Measurements from ENCODE around the gene DYRK1A.

DYRK1A gene

GRCh38 chr21:37463083-37463801, 96.7 kb downstream of the DYRK1A start:
- TF ChIP-seq GATA1 (IDR thresholded peaks at IDR 0.05; ENCODE audit: low read depth, low read length) (no peak), POLR2A (IDR thresholded peaks at IDR 0.05; ENCODE audit: low read length) (peak; percentile 26)
- DNase-seq: peak; percentile 85 to 86

GRCh38 chr21:37467082-37467481, 100.5 kb downstream of the DYRK1A start:
- TF ChIP-seq GATA1 (IDR thresholded peaks at IDR 0.05; ENCODE audit: low read depth, low read length) (no peak), POLR2A (IDR thresholded peaks at IDR 0.05; ENCODE audit: low read length) (no peak)
- DNase-seq: no peak

- no peak for DNase-seq
- TF ChIP-seq GATA1 (IDR thresholded peaks at IDR 0.05; ENCODE audit: low read depth, low read length) (no peak), POLR2A (IDR thresholded peaks at IDR 0.05; ENCODE audit: low read length) (no peak)
Measured at GRCh38 chr21:37468909-37469308, 102.3 kb downstream of the DYRK1A start.

DNA sequence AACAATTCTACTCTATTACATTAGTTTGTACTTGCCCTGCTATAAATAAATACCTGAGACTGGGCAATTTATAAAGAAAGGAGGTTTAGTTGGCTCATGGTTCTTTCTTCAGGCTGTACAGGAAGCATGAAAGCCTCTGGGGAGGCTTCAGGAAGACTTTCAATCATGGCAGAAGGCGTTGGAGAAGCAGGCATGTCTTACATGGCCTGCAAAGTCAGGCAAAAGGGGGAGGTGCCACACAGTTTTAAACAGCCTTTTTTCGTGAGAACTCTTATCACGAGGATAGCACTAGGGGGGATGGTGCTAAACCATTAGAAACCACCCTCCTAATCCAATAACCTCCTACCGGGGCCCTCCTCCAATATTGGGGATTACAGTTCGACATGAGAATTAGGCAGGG, 102.9 kb downstream of the DYRK1A start:
- no peak for TF ChIP-seq POLR2A (IDR thresholded peaks at IDR 0.05; ENCODE audit: low read length)
- no peak for TF ChIP-seq GATA1 (IDR thresholded peaks at IDR 0.05; ENCODE audit: low read depth, low read length)
- DNase-seq: no peak

DNA sequence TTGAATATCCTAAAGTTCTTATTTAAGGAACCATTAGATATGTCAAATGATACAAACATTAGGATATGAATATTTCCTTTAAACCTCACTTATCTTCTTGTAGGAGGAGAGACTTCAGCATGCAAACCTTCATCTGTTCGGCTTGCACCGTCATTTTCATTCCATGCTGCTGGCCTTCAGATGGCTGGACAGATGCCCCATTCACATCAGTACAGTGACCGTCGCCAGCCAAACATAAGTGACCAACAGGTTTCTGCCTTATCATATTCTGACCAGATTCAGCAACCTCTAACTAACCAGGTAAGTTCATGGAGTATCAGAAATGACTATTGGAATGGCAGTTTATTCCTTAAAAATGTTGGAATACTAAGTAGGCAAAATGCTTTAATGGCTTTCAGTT, 106.0 kb downstream of the DYRK1A start:
- TF ChIP-seq POLR2A (IDR thresholded peaks at IDR 0.05; ENCODE audit: low read length) (no peak), GATA1 (IDR thresholded peaks at IDR 0.05; ENCODE audit: low read depth, low read length) (no peak)

DNA sequence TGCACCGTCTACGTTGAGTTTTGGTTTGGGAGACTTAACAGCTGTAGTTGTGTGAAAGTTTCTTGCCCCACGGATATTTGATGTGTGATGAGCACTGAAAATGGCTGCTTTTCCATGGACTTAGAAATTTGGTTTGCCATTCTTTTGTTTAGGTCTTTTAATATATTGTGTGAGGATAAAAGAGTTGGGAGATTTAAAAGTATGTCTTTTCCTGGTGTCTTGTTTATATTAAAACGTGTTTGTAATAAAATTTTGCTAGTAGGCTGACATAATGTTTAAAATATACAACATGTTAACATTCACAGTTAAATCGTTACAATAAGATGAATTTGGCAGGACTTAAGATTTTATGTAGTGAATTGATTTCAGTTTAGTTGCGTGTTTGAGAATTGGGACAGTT, 106.9 kb downstream of the DYRK1A start:
- no peak for TF ChIP-seq POLR2A (IDR thresholded peaks at IDR 0.05; ENCODE audit: low read length)
- no peak for TF ChIP-seq GATA1 (IDR thresholded peaks at IDR 0.05; ENCODE audit: low read depth, low read length)

More for the DNA sequence above, 106.0 kb downstream of the DYRK1A start:
- no peak for DNase-seq

DNA sequence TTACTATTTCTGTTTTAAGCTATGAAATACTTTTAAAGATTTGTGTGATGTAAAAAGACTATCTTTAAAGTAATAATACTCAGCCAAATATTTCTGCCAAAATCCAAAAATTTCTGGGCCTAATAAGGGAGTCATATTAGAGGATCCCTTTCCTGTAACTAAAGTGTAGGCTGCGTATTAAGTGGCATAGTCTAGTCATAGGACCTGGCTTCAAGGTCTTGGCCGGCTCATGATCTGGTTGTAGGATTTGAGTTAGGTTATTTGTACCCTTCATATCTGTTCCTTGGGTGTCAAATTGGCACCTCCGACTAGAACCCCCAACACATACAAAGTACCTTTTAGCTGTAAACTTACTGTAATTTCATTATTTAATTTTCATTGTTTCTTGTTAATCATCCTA, 107.8 kb downstream of the DYRK1A start:
- no peak for DNase-seq
- no peak for TF ChIP-seq POLR2A (IDR thresholded peaks at IDR 0.05; ENCODE audit: low read length)
- no peak for TF ChIP-seq GATA1 (IDR thresholded peaks at IDR 0.05; ENCODE audit: low read depth, low read length)

More for the DNA sequence above, 106.9 kb downstream of the DYRK1A start:
- DNase-seq: no peak

- TF ChIP-seq POLR2A (IDR thresholded peaks at IDR 0.05; ENCODE audit: low read length): no peak
- TF ChIP-seq GATA1 (IDR thresholded peaks at IDR 0.05; ENCODE audit: low read depth, low read length): no peak
- DNase-seq: no peak
Measured at GRCh38 chr21:37475186-37475868, 108.8 kb downstream of the DYRK1A start.

- DNase-seq: no peak
- no peak for TF ChIP-seq GATA1 (IDR thresholded peaks at IDR 0.05; ENCODE audit: low read depth, low read length)
- TF ChIP-seq POLR2A (IDR thresholded peaks at IDR 0.05; ENCODE audit: low read length): no peak
Measured at GRCh38 chr21:37478794-37479193, 112.2 kb downstream of the DYRK1A start.

GRCh38 chr21:37483776-37484175, 117.2 kb downstream of the DYRK1A start:
- DNase-seq: no peak
- TF ChIP-seq GATA1 (IDR thresholded peaks at IDR 0.05; ENCODE audit: low read depth, low read length): no peak
- TF ChIP-seq POLR2A (IDR thresholded peaks at IDR 0.05; ENCODE audit: low read length): no peak

GRCh38 chr21:37484535-37485474, 118.2 kb downstream of the DYRK1A start:
- TF ChIP-seq POLR2A (IDR thresholded peaks at IDR 0.05; ENCODE audit: low read length) (no peak), GATA1 (IDR thresholded peaks at IDR 0.05; ENCODE audit: low read depth, low read length) (no peak)

GRCh38 chr21:37489553-37489952, 123.0 kb downstream of the DYRK1A start:
- DNase-seq: no peak
- no peak for TF ChIP-seq GATA1 (IDR thresholded peaks at IDR 0.05; ENCODE audit: low read depth, low read length)
- no peak for TF ChIP-seq POLR2A (IDR thresholded peaks at IDR 0.05; ENCODE audit: low read length)

More at GRCh38 chr21:37484535-37485474, 118.2 kb downstream of the DYRK1A start:
- peak in 1 of 2 experiments; percentile 8 for DNase-seq

- DNase-seq: no peak
- no peak for TF ChIP-seq GATA1 (IDR thresholded peaks at IDR 0.05; ENCODE audit: low read depth, low read length)
- TF ChIP-seq POLR2A (IDR thresholded peaks at IDR 0.05; ENCODE audit: low read length): no peak
Measured at GRCh38 chr21:37490084-37490483, 123.5 kb downstream of the DYRK1A start.

DNA sequence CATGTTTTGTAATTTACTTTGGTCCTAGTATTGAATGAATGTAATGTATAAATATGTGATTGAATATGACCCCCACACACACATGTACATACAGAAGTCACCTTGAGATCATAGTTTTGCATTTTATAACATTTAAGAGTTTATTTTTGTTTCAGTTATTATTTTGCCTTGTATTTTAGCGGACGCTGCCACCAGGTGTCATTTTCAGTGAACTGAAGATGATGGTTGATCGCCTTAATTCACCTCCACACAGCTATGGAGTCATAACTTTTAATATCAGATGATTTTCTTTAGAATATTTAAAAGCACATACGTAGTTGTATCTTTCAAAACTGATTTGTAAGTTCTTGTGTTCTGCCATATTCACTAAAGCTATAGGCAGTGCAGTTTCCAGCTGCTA, 130.4 kb downstream of the DYRK1A start:
- TF ChIP-seq GATA1 (IDR thresholded peaks at IDR 0.05; ENCODE audit: low read depth, low read length): no peak
- no peak for TF ChIP-seq POLR2A (IDR thresholded peaks at IDR 0.05; ENCODE audit: low read length)
- peak in 1 of 2 experiments; percentile 38 for DNase-seq

Measured in erythroblast (primary cell).